GM12878 (cell line): Measurements from ENCODE around the gene FBXW9. TPM values are rescaled to one million over a fixed set of nuclear protein-coding genes. Genes with fewer than 3 reads are reported as not detected.

Source experiments
- ATF3 ChIP-seq: IDR thresholded peaks from 2 replicates; pipeline ENCODE4 v1.6.1; 2011; ENCODE audit warnings: low read depth, mild to moderate bottlenecking, low read length, moderate library complexity, borderline replicate concordance; ENCODE audit errors: extremely low read depth
- CEBPZ ChIP-seq: fragments of 150-350 bp; IDR thresholded peaks from 2 replicates; pipeline ENCODE4 v1.6.1; 2016; ENCODE audit warnings: low read depth, low read length
- CHD2 ChIP-seq: IDR thresholded peaks from 2 replicates; pipeline ENCODE4 v1.6.1; 2011; ENCODE audit warnings: low read depth, low read length, improper control_type of control experiment, borderline replicate concordance
- DPF2 ChIP-seq: fragments of 450-650 bp; IDR thresholded peaks from 2 replicates; pipeline ENCODE4 v1.6.1; 2017; ENCODE audit warnings: mild to moderate bottlenecking
- E2F8 ChIP-seq: fragments of 450-650 bp; IDR thresholded peaks from 2 replicates; pipeline ENCODE4 v1.6.1; 2018; ENCODE audit warnings: mild to moderate bottlenecking, low read depth, moderate library complexity; ENCODE audit not compliant: partially characterized antibody
- GATAD2B ChIP-seq: fragments of 450-650 bp; conservative IDR thresholded peaks from 2 replicates; pipeline ENCODE4 v1.6.1; 2017; ENCODE audit warnings: low read depth, mild to moderate bottlenecking, moderate library complexity
- MLLT1 ChIP-seq: fragments of 450-650 bp; IDR thresholded peaks from 2 replicates; pipeline ENCODE4 v1.6.1; 2016; ENCODE audit warnings: mild to moderate bottlenecking
- NRF1 ChIP-seq: conservative IDR thresholded peaks from 2 replicates; pipeline ENCODE4 v1.6.1; 2011; ENCODE audit warnings: mild to moderate bottlenecking, low read depth, low read length, improper control_type of control experiment
- PAX5 ChIP-seq: IDR thresholded peaks from 2 replicates; pipeline ENCODE4 v1.6.1; 2011; ENCODE audit warnings: low read depth, low read length, borderline replicate concordance
- PBX3 ChIP-seq: IDR thresholded peaks from 2 replicates; pipeline ENCODE4 v1.6.1; 2011; ENCODE audit warnings: mild to moderate bottlenecking, low read depth, low read length, moderate library complexity; ENCODE audit not compliant: insufficient replicate concordance
- PKNOX1 ChIP-seq: fragments of 450-650 bp; IDR thresholded peaks from 2 replicates; pipeline ENCODE4 v1.6.1; 2016; ENCODE audit warnings: mild to moderate bottlenecking
- POU2F2 ChIP-seq: IDR thresholded peaks from 3 replicates; pipeline ENCODE4 v1.6.1; 2011; ENCODE audit warnings: low read depth, mild to moderate bottlenecking, low read length, borderline replicate concordance
- RELA ChIP-seq: fragments of 450-650 bp; IDR thresholded peaks from 2 replicates; pipeline ENCODE4 v1.8.0; 2014; ENCODE audit warnings: borderline replicate concordance; ENCODE audit not compliant: partially characterized antibody
- STAT3 ChIP-seq: IDR thresholded peaks from 2 replicates; pipeline ENCODE4 v1.6.1; 2011; ENCODE audit warnings: low read depth, low read length, improper control_type of control experiment
- YY1 ChIP-seq: IDR thresholded peaks from 2 replicates; pipeline ENCODE4 v1.6.1; 2011; ENCODE audit warnings: low read depth, mild to moderate bottlenecking, low read length
- polyA plus RNA-seq, 11 experiments: library from polyadenylated mRNA; depleted of rRNA in 4 of 11; unstranded in 6 of 11; stranded (reverse) in 5 of 11; fragments of >200 nt; fragmentation: Nextera tagmentation in 4 of 11; fragmentation: Illumina TruSeq in 1 of 11; extraction: Ambion mirVana in 4 of 11; extraction: Trizol in 1 of 11; gene quantifications; 1 replicate in 1 of 11; 2 replicates in 10 of 11; pipeline versions ENCODE4 v1.2.1 to v1.2.3, GENCODE V29; 2011 to 2016; ENCODE audit warnings: inconsistent platforms in 2 of 11, missing spikeins in 2 of 11, low read depth in 1 of 11
- total RNA-seq, 4 experiments: library from RNA; depleted of rRNA in 3 of 4; stranded (reverse); fragments of >200 nt in 3 of 4; fragmentation: Illumina TruSeq in 1 of 4; extraction: Trizol in 1 of 4; gene quantifications; 2 replicates each; pipeline versions ENCODE4 v1.2.1 to v1.2.3, GENCODE V29; 2013 to 2021

FBXW9 gene
- total and polyA plus RNA-seq, 10 of the 15 experiments (the other 5 are each of a cell fraction or from before 2014, with no cell fraction given), result 0.21 to 14.8 (median 7.3) TPM

- TF ChIP-seq E2F8 (peak; percentile 90), PBX3 (peak; percentile 36), ATF3 (peak; percentile 95), MLLT1 (0 out of 2 replicates have a peak, but pooled peaks have one; percentile 30), DPF2 (no peak), POU2F2 (peak; percentile 85), NRF1 (no peak), YY1 (peak; percentile 82), CHD2 (peak; percentile 70; the same call in 1 of the 2 replicates), STAT3 (no peak), RELA (peak; percentile 44), PAX5 (0 out of 2 replicates have a peak, but pooled peaks have one; percentile 11), PKNOX1 (no peak; the same call in 1 of the 2 replicates), GATAD2B (peak; percentile 43; the same call in 1 of the 2 replicates), CEBPZ (no peak)
Measured at GRCh38 chr19:12696366-12697335, at the start of gene FBXW9 (continued).
